Effector memory CD4-positive, alpha-beta T cell (primary cell): ENCODE results near the gene CEP55.

Experiments
- DNase-seq, 3 donors: peaks; one replicate each; pipeline ENCODE4 v3.0.0-alpha.2; 2020
- H3K27ac ChIP-seq: 2 replicates; pipeline ENCODE4 v1.7.0; 2013; ENCODE audit warnings: mild to moderate bottlenecking, low read length, moderate library complexity; ENCODE audit not compliant: insufficient read depth, poor library complexity, severe bottlenecking
- H3K27me3 ChIP-seq: replicated peaks from 2 replicates; pipeline ENCODE4 v1.7.0; 2013; ENCODE audit warnings: mild to moderate bottlenecking, low read length; ENCODE audit not compliant: insufficient read depth, control insufficient read depth, poor library complexity, severe bottlenecking
- H3K36me3 ChIP-seq: 2 replicates; pipeline ENCODE4 v1.7.0; 2013; ENCODE audit warnings: mild to moderate bottlenecking, low read length, moderate library complexity; ENCODE audit not compliant: control insufficient read depth, insufficient read depth
- H3K4me1 ChIP-seq: 2 replicates; pipeline ENCODE4 v1.7.0; 2013; ENCODE audit warnings: low read length, mild to moderate bottlenecking; ENCODE audit not compliant: control insufficient read depth, insufficient read depth, poor library complexity, severe bottlenecking
- H3K4me3 ChIP-seq: 2 replicates; pipeline ENCODE4 v1.7.0; 2013; ENCODE audit warnings: low read length, low read depth, mild to moderate bottlenecking; ENCODE audit not compliant: insufficient read depth, poor library complexity, severe bottlenecking
- H3K9me3 ChIP-seq: 2 replicates; pipeline ENCODE4 v1.7.0; 2013; ENCODE audit warnings: mild to moderate bottlenecking, low read length, moderate library complexity; ENCODE audit not compliant: control insufficient read depth
- total RNA-seq, 3 donors: gene quantifications; one replicate each; lab custom pipeline; 2026; lab: John Stamatoyannopoulos, UW

The CEP55 gene
- 1.4 to 1.9 (median 1.6) reads per million in 3 donors for total RNA-seq

DNA sequence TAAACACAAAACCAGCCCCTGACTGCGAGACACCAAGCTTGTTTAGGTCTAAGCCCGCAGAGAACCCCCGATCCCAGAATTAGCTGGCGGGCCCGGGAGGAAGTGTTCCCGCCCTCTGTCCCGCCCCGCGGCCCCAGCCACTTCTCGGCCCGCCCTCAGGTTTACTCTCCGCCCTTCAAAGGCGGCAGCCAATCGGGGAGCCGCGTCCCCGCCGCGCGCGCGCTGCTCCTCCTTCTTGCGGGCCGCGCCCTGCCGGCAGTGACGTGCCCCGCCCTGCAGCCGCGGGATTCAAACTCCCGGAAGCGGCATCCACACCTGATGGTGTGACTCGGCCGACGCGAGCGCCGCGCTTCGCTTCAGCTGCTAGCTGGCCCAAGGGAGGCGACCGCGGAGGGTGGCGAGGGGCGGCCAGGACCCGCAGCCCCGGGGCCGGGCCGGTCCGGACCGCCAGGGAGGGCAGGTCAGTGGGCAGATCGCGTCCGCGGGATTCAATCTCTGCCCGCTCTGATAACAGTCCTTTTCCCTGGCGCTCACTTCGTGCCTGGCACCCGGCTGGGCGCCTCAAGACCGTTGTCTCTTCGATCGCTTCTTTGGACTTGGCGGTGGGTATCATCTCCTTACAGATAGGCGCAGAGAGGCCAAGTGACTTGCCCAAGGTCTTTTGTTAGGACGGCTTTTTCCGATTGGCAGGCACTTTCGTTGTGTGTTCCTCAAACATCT, at the start of gene CEP55:
TSS of gene CEP55 (plus strand) at position 291 of the 720 bp plus-strand sequence. CDS start 3,440 bp downstream, outside the sequence.
- H3K4me3 ChIP-seq = peak within 1 kb of the TSS; percentile 88
- H3K9me3 ChIP-seq = no peaks in the 10 kb centered on the region
- H3K36me3 ChIP-seq = no peaks in the 10 kb centered on the region
- peak; percentile 87 to 94 (median 92) for DNase-seq
- peak within 1 kb of the TSS; percentile 48 for H3K27ac ChIP-seq
- H3K4me1 ChIP-seq = peaks cover 4% of the 10 kb centered on the region
- H3K27me3 ChIP-seq = no peaks in the 10 kb centered on the region

DNA sequence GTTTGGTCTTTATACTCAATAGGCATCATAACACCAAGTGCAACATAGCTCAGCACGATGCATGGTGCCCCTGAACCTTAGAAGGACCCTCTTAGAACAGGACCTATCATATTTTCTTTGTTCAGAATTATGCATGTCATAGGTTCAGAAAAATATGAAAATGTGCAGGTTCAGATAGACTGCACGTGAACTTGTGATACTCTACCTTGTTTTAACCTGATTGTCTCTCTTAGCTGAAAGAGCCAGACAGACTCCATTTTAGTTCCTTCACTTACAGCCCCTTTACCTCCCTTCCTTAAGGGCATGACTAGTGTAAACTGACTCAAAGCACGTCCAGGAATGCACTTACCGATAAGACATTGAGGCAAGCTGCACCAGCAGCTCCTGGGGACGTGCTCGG, 49.4 kb upstream of the CEP55 start:
- no peaks in the 10 kb centered on the region for H3K36me3 ChIP-seq

DNA sequence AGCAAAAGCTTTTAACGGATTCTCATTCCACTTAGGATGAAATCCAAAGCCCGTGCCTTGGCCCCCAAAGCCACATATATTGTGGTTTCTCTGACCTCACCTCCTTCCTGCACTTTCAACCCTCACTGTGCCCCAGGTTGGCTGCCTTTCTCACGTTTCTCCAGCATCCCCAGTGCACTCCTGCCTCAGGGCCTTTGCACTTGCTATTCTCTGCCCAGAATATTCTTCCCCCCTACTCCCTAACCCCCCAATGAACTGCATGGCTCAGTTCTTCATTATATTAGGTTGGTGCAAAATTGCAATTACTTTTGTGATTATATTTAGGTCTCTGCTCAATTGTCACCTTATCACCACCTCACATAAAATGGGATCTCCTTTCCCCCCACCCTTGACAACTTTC, 48.4 kb upstream of the CEP55 start:
- no peaks in the 10 kb centered on the region for H3K36me3 ChIP-seq
- H3K4me1 ChIP-seq = no peaks in the 10 kb centered on the region
- H3K4me3 ChIP-seq = no peak overlapping the region
- DNase-seq = no peak
- no peak overlapping the region for H3K27ac ChIP-seq
- H3K27me3 ChIP-seq = no peaks in the 10 kb centered on the region
- H3K9me3 ChIP-seq = no peaks in the 10 kb centered on the region

More for the DNA sequence above, 49.4 kb upstream of the CEP55 start:
- Histone ChIP-seq H3K4me1 (no peaks in the 10 kb centered on the region), H3K4me3 (no peak overlapping the region), H3K9me3 (no peaks in the 10 kb centered on the region), H3K27me3 (no peaks in the 10 kb centered on the region), H3K27ac (no peak overlapping the region)
- DNase-seq = no peak

DNA sequence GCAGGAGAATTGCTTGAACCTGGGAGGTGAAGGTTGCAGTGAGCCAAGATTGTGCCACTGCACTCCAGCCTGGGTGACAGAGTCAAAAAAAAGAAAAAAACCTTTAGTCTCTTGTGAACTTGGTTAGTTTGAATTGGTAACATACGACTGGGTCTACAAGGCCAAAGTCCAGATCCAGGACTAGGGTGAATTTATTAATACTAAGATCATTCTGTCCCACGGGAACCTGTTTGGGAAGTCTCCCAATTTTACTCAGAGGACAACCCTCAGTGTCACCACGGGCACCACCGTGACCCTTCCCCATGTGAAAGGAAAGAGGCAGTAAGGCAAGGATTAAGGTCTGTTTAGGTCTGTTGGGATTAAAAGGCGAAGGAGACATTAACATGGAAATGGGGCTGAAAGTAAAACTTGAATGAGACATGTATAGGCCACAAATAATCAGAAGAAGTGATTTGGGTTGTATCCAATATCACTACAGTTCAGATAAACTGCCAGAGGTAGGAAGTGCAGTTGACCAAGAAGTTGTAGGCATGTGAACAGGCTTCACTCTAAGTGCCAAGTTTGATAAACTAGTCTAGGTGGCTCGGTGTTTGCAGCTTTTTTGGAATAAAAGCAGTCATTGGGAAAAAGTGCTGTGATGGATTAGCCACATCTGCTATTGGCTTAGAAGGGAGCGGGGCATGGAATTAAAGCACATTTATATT, 45.0 kb upstream of the CEP55 start:
- Histone ChIP-seq H3K4me3 (no peak overlapping the region), H3K36me3 (no peaks in the 10 kb centered on the region), H3K27me3 (no peaks in the 10 kb centered on the region), H3K9me3 (no peaks in the 10 kb centered on the region), H3K4me1 (no peaks in the 10 kb centered on the region), H3K27ac (no peak overlapping the region)
- DNase-seq = no peak

DNA sequence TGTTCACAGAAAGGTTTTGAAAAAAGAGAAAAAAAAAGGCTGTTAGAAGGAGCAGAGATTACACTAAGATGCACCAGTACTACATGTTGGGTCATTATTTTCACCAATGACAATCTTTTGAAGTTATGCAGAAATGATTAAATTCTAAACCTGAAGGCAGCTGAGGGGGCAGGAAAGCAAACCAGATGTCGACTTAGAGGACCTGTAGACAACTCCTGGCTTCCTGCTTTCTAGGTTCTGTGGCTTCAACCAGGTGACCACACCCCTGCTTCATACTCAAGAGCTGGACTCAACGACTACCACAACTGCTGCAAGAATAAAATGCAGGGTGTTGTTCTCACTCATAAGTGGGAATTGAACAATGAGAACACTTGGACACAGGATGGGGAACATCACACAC, 44.3 kb upstream of the CEP55 start:
- Histone ChIP-seq H3K27me3 (no peaks in the 10 kb centered on the region), H3K9me3 (no peaks in the 10 kb centered on the region), H3K4me1 (no peaks in the 10 kb centered on the region), H3K4me3 (no peak overlapping the region), H3K36me3 (no peaks in the 10 kb centered on the region), H3K27ac (no peak overlapping the region)
- no peak for DNase-seq

DNA sequence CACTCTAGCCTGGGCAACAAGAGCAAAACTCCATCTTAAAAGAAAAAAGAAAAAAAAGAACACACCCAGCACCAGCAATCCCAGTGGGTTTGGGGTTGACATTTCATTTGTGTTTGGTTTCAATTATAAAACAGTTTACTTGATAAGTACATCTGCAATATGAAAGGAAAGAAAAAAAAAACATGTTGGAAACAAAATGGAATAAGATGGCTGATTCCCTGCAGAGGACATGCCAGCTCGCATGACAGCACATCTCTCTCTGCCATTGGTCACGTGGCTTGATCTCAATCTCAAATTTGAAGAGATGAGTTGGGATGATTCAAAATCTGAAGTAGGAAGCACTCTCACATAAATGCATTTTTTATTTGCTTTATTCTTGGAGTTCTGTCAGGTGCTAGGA, 42.3 kb upstream of the CEP55 start:
- Histone ChIP-seq H3K4me1 (no peaks in the 10 kb centered on the region), H3K27me3 (no peaks in the 10 kb centered on the region), H3K27ac (no peak overlapping the region), H3K36me3 (no peaks in the 10 kb centered on the region), H3K9me3 (no peaks in the 10 kb centered on the region), H3K4me3 (no peak overlapping the region)
- DNase-seq = no peak

DNA sequence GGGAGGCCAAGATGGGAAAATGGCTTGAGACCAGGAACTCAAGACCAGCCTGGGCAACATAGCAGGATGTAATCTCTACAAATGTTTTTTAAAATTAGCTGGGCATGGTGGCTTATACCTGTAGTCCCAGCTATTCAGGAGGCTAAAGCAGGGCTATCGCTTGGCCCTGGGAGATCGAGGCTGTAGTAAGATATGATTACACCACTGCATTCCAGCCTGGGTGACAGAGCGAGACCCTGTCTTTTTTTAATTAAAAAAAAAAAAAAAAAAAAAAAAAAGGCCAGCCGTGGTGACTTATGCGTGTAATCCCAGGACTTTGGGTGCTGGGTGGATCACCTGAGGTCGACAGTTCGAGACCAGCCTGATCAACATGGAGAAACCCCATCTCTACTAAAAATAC, 41.7 kb upstream of the CEP55 start:
- H3K36me3 ChIP-seq = no peaks in the 10 kb centered on the region
- no peaks in the 10 kb centered on the region for H3K4me1 ChIP-seq
- DNase-seq = no peak
- H3K27ac ChIP-seq = no peak overlapping the region
- H3K9me3 ChIP-seq = no peaks in the 10 kb centered on the region
- no peaks in the 10 kb centered on the region for H3K27me3 ChIP-seq
- no peak overlapping the region for H3K4me3 ChIP-seq

DNA sequence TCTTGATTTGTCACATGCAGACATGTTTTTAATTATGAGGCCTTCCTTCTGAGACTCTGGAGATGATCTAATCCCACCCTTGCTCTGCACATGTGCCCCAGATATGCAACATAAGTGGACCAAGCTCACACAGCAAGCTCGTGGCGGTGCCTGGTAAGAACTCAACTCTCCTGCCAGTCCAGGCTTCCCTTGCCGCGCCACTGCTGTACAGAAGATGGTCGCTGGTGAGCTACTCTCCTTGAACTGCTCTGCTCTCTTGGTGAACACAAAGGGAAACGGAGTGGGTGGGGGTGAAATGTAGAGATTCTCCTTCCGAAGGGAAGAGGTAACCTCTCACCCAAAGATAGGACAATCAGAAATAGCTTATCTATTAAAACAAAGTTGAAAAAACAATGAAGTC, 39.9 kb upstream of the CEP55 start:
- H3K27me3 ChIP-seq = no peaks in the 10 kb centered on the region
- no peak overlapping the region for H3K4me3 ChIP-seq
- no peaks in the 10 kb centered on the region for H3K36me3 ChIP-seq
- DNase-seq = no peak
- H3K27ac ChIP-seq = no peak overlapping the region
- no peaks in the 10 kb centered on the region for H3K9me3 ChIP-seq
- H3K4me1 ChIP-seq = no peaks in the 10 kb centered on the region

DNA sequence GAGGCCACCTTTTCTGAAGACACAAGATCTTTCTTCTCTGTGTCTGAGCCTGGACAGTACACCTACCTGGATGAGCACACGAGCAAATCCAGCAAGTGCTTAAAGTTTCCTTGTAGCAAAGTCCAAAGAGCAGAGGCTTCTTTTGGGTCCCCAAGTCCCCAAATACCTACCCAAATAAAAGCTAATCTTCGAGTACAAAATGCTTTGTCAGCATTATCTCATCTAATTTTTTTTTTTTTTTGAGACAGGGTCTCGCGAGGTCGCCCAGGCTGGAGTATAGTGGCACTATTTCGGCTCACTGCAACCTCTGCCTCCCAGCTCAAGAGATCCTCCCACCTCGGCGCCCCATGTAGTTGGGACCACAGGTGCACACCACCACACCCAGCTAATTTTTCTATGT, 38.9 kb upstream of the CEP55 start:
- no peak for DNase-seq
- no peaks in the 10 kb centered on the region for H3K4me1 ChIP-seq
- H3K27ac ChIP-seq = no peak overlapping the region
- H3K27me3 ChIP-seq = no peaks in the 10 kb centered on the region
- H3K4me3 ChIP-seq = no peak overlapping the region
- no peaks in the 10 kb centered on the region for H3K9me3 ChIP-seq
- no peaks in the 10 kb centered on the region for H3K36me3 ChIP-seq

DNA sequence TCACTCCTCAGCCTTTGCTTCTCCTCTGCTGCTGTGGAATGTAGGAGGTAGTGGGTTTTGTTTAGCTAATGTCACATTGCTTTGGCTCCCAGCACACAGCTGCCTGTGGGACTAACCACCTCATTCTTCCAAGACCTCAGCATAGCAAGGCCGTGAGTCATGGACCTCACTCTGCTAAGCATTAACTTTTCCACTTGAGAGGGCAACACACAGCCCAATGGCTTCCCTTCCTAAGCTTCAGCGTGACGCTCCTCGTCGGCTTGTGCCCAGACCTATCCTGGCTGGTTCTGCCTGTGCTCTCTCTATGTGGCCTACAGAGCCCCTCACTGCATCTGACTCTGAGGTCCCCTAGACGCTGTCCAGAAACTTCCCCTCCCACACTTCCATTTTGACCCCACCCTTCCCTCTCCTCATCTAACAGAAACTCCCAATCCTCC, 37.6 kb upstream of the CEP55 start:
- no peak overlapping the region for H3K27ac ChIP-seq
- H3K27me3 ChIP-seq = no peaks in the 10 kb centered on the region
- no peaks in the 10 kb centered on the region for H3K9me3 ChIP-seq
- no peak overlapping the region for H3K4me3 ChIP-seq
- no peaks in the 10 kb centered on the region for H3K36me3 ChIP-seq
- DNase-seq = no peak
- no peaks in the 10 kb centered on the region for H3K4me1 ChIP-seq
